Mesendoderm (in vitro differentiated cells): ENCODE data around the gene INSYN1.
"Not testable (repeated sequence)": the region's sequence is repeated elsewhere in the genome, so short reads cannot be mapped to it uniquely, and the experiment has no call there.

Experiments used
- DNase-seq: peaks from one replicate; pipeline ENCODE4 v3.0.0; 2013
- H2AK5ac ChIP-seq: 2 replicates; pipeline ENCODE4 v1.6.1; 2013; ENCODE audit warnings: low read length, inconsistent platforms
- H2BK120ac ChIP-seq: 2 replicates; pipeline ENCODE4 v1.6.1; 2013; ENCODE audit warnings: low read depth, mild to moderate bottlenecking, low read length, moderate library complexity, mixed read lengths
- H2BK15ac ChIP-seq: replicated peaks from 2 replicates; pipeline ENCODE4 v1.6.1; 2013; ENCODE audit warnings: low read depth, mild to moderate bottlenecking, moderate library complexity
- H2BK5ac ChIP-seq: 2 replicates; pipeline ENCODE4 v1.6.1; 2013; ENCODE audit warnings: low read length, inconsistent platforms
- H3K18ac ChIP-seq: 2 replicates; pipeline ENCODE4 v1.6.1; 2013; ENCODE audit warnings: mild to moderate bottlenecking, low read length, mixed read lengths
- H3K23ac ChIP-seq: one replicate; pipeline ENCODE4 v1.6.1; 2013; ENCODE audit warnings: low read length
- H3K27ac ChIP-seq: 2 replicates; pipeline ENCODE4 v1.5.1; 2013; ENCODE audit warnings: low read depth, mild to moderate bottlenecking, inconsistent platforms, low read length, moderate library complexity
- H3K27me3 ChIP-seq: 2 replicates; pipeline ENCODE4 v1.6.1; 2013; ENCODE audit warnings: low read length, control low read depth, mild to moderate bottlenecking, inconsistent platforms; ENCODE audit not compliant: insufficient read depth, poor library complexity
- H3K36me3 ChIP-seq: 2 replicates; pipeline ENCODE4 v1.6.1; 2013; ENCODE audit warnings: low read length, inconsistent platforms; ENCODE audit not compliant: control insufficient read depth, insufficient read depth
- H3K4ac ChIP-seq: one replicate; pipeline ENCODE4 v1.6.1; 2013; ENCODE audit warnings: low read depth, mild to moderate bottlenecking, low read length, moderate library complexity
- H3K4me1 ChIP-seq: 2 replicates; pipeline ENCODE4 v1.6.1; 2013; ENCODE audit warnings: low read depth, low read length, inconsistent platforms; ENCODE audit not compliant: control insufficient read depth
- H3K4me2 ChIP-seq: 2 replicates; pipeline ENCODE4 v1.6.1; 2013; ENCODE audit warnings: low read length
- H3K4me3 ChIP-seq: 2 replicates; pipeline ENCODE4 v1.5.1; 2013; ENCODE audit warnings: mild to moderate bottlenecking, low read length
- H3K56ac ChIP-seq: one replicate; pipeline ENCODE4 v1.6.1; 2013; ENCODE audit warnings: low read length
- H3K79me1 ChIP-seq: 2 replicates; pipeline ENCODE4 v1.6.1; 2013; ENCODE audit warnings: low read length, inconsistent platforms
- H3K79me2 ChIP-seq: 2 replicates; pipeline ENCODE4 v1.6.1; 2013; ENCODE audit warnings: mild to moderate bottlenecking, low read length; ENCODE audit not compliant: control insufficient read depth, insufficient read depth
- H3K9ac ChIP-seq: 2 replicates; pipeline ENCODE4 v1.6.1; 2013; ENCODE audit warnings: low read length, inconsistent platforms
- H4K5ac ChIP-seq: one replicate; pipeline ENCODE4 v1.6.1; 2013; ENCODE audit warnings: low read length
- H4K8ac ChIP-seq: one replicate; pipeline ENCODE4 v1.6.1; 2013; ENCODE audit warnings: low read depth, mild to moderate bottlenecking, control low read depth, low read length, moderate library complexity
- WGBS: extraction: QIAGEN DNeasy Blood & Tissue Kit; methylation state at CpG from one replicate; pipeline ENCODE4 v1.1.7; 2013; ENCODE audit warnings: low lambda C conversion rate, missing lambda C conversion rate; ENCODE audit not compliant: insufficient coverage; ENCODE audit errors: extremely low coverage; 5-methylcytosine and 5-hydroxymethylcytosine counted together

Gene INSYN1

GRCh38 chr15:73709686-73710085, 43.5 kb downstream of the INSYN1 start:
- H3K4ac ChIP-seq = no peak overlapping the region
- peaks cover 5% of the 10 kb centered on the region for H3K79me1 ChIP-seq
- H3K56ac ChIP-seq = no peak overlapping the region
- H3K18ac ChIP-seq = no peak overlapping the region
- no peaks in the 10 kb centered on the region for H3K79me2 ChIP-seq
- no peak overlapping the region for H2BK15ac ChIP-seq
- H3K9ac ChIP-seq = no peak overlapping the region
- H3K23ac ChIP-seq = no peak overlapping the region
- H3K4me2 ChIP-seq = no peak overlapping the region
- H4K8ac ChIP-seq = no peak overlapping the region
- WGBS = no CpG with 5 or more reads among the region's 4 CpGs
- H2BK5ac ChIP-seq = no peak overlapping the region
- no peak overlapping the region for H2AK5ac ChIP-seq
- H2BK120ac ChIP-seq = no peak overlapping the region
- no peak overlapping the region for H3K4me3 ChIP-seq
- H3K27ac ChIP-seq = no peak overlapping the region
- peaks cover 11% of the 10 kb centered on the region for H3K36me3 ChIP-seq
- DNase-seq = no peak
- no peaks in the 10 kb centered on the region for H3K27me3 ChIP-seq
- no peak overlapping the region for H4K5ac ChIP-seq
- H3K4me1 ChIP-seq = no peaks in the 10 kb centered on the region

- no peak overlapping the region for H3K18ac ChIP-seq
- no peak overlapping the region for H4K5ac ChIP-seq
- H3K36me3 ChIP-seq = peaks cover 12% of the 10 kb centered on the region
- no peak overlapping the region for H3K9ac ChIP-seq
- H3K56ac ChIP-seq = no peak overlapping the region
- no peak overlapping the region for H3K4ac ChIP-seq
- no peak overlapping the region for H2AK5ac ChIP-seq
- H3K79me1 ChIP-seq = peaks cover 5% of the 10 kb centered on the region
- no peak overlapping the region for H4K8ac ChIP-seq
- WGBS = no CpG with 5 or more reads among the region's 6 CpGs
- no peaks in the 10 kb centered on the region for H3K4me1 ChIP-seq
- DNase-seq = no peak
- H3K4me3 ChIP-seq = no peak overlapping the region
- no peak overlapping the region for H3K4me2 ChIP-seq
- no peaks in the 10 kb centered on the region for H3K27me3 ChIP-seq
- H2BK120ac ChIP-seq = no peak overlapping the region
- H3K23ac ChIP-seq = no peak overlapping the region
- no peak overlapping the region for H2BK5ac ChIP-seq
- no peak overlapping the region for H3K27ac ChIP-seq
- H2BK15ac ChIP-seq = no peak overlapping the region
- no peaks in the 10 kb centered on the region for H3K79me2 ChIP-seq
Observed at GRCh38 chr15:73709241-73709640, 43.9 kb downstream of the INSYN1 start.

DNA sequence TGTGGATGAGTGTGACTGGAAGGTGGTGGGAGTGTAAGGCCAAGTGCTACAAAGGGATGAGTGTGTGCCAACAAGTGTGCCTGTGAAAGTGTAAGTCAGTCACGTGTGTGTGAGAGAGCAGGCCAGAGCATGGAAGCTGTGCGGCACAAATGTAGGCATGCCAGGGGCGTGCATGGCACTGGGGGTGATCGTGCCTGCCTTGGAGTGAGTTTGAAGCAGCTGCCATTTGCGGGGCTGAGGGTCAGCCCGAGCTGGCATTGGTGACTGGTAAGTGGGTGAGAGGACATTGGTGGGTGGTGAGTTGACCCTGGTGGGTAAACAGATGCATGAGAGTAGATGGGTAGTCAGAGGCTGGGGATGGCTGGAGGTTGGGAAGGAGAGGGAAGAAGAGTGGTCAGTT, 44.5 kb downstream of the INSYN1 start:
- H3K36me3 ChIP-seq = peaks cover 12% of the 10 kb centered on the region
- no peaks in the 10 kb centered on the region for H3K4me1 ChIP-seq
- H3K27ac ChIP-seq = no peak overlapping the region
- no peak overlapping the region for H3K4me2 ChIP-seq
- H3K4me3 ChIP-seq = no peak overlapping the region
- no peak overlapping the region for H3K56ac ChIP-seq
- H3K4ac ChIP-seq = no peak overlapping the region
- DNase-seq = no peak
- H2AK5ac ChIP-seq = no peak overlapping the region
- H3K9ac ChIP-seq = no peak overlapping the region
- no peak overlapping the region for H4K5ac ChIP-seq
- no peak overlapping the region for H2BK15ac ChIP-seq
- H3K27me3 ChIP-seq = no peaks in the 10 kb centered on the region
- H3K23ac ChIP-seq = no peak overlapping the region
- H4K8ac ChIP-seq = no peak overlapping the region
- no CpG with 5 or more reads among the region's 6 CpGs for WGBS
- H2BK120ac ChIP-seq = no peak overlapping the region
- H2BK5ac ChIP-seq = no peak overlapping the region
- H3K79me2 ChIP-seq = no peaks in the 10 kb centered on the region
- H3K79me1 ChIP-seq = peaks cover 5% of the 10 kb centered on the region
- H3K18ac ChIP-seq = no peak overlapping the region

- Histone ChIP-seq H3K23ac (no peak overlapping the region), H3K27me3 (no peaks in the 10 kb centered on the region), H3K79me2 (peaks cover 2% of the 10 kb centered on the region), H3K18ac (no peak overlapping the region), H3K4me1 (no peaks in the 10 kb centered on the region), H3K36me3 (peaks cover 11% of the 10 kb centered on the region), H3K79me1 (peaks cover 9% of the 10 kb centered on the region), H3K4ac (no peak overlapping the region), H4K8ac (no peak overlapping the region), H3K4me2 (no peak overlapping the region), H2BK15ac (no peak overlapping the region), H3K4me3 (no peak overlapping the region), H2AK5ac (no peak overlapping the region), H2BK120ac (no peak overlapping the region), H3K27ac (no peak overlapping the region), H2BK5ac (no peak overlapping the region), H3K56ac (no peak overlapping the region), H3K9ac (no peak overlapping the region), H4K5ac (no peak overlapping the region)
- whole genome bisulfite sequencing = no CpG with 5 or more reads among the region's 13 CpGs
- DNase-seq = peak; percentile 82
Observed at GRCh38 chr15:73704869-73705645, 48.1 kb downstream of the INSYN1 start.

DNA sequence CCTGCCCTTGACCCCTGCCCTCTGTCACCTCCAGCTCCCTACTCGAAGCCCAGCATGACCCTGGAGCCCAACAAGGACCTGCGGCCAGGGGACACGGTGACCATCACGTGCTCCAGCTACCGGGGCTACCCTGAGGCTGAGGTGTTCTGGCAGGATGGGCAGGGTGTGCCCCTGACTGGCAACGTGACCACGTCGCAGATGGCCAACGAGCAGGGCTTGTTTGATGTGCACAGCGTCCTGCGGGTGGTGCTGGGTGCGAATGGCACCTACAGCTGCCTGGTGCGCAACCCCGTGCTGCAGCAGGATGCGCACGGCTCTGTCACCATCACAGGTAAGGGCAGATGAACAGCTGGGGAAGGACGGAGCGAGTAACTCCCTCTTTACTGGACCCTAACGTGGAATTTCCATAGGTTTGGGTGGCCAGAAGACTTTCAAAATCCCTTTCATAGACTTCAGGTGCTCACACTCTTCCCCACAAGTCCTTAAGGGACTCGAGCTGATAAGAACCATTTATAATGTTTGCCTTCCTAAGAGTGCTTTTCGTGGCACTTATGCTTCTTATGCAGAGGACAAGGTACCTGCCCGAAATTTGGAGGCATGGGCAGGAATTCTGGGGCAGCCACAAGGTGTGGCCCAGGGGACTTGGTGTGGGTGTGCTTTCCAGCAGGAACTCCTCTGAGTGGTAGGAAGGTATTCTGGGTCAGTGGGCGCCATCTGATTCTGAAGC, 48.8 kb downstream of the INSYN1 start:
- H2BK5ac ChIP-seq, H3K27ac ChIP-seq, H4K5ac ChIP-seq, H3K4me2 ChIP-seq, H2AK5ac ChIP-seq, H3K23ac ChIP-seq, H3K18ac ChIP-seq, H3K4me3 ChIP-seq, H3K79me1 ChIP-seq, H3K4me1 ChIP-seq, H2BK15ac ChIP-seq, H3K56ac ChIP-seq, H4K8ac ChIP-seq, DNase-seq, H3K79me2 ChIP-seq, H3K4ac ChIP-seq, H2BK120ac ChIP-seq, H3K27me3 ChIP-seq, H3K9ac ChIP-seq: not testable (repeated sequence)
- WGBS = no CpG with 5 or more reads among the region's 23 CpGs
- peaks cover 11% of the 10 kb centered on the region for H3K36me3 ChIP-seq
